OCI-LY7 (cell line): ENCODE measurements around the gene ZNF500. TPM values are rescaled to one million over a fixed set of nuclear protein-coding genes. Genes with fewer than 3 reads are reported as not detected.

Experiments
- BruUV-seq: library from RNA; stranded (reverse); fragments of 400-500 nt; replicated peaks from 2 replicates; lab custom pipeline; 2021; lab: Mats Ljungman, UMichigan
- CTCF ChIA-PET: fragments of 300-600 bp; sonication (Branson Sonifier 250); formaldehyde crosslinking; loops from one replicate; lab custom pipeline; 2022; ENCODE audit warnings: antibody characterized with exemption; ENCODE audit not compliant: unreplicated experiment; lab: Charles Lee
- POLR2A ChIA-PET: fragments of 300-600 bp; sonication (Branson Sonifier 250); formaldehyde crosslinking; loops from one replicate; lab custom pipeline; 2022; ENCODE audit warnings: antibody characterized with exemption; lab: Charles Lee
- DNase-seq: peaks from one replicate; pipeline ENCODE4 v3.0.0-alpha.2; 2015; ENCODE audit warnings: low spot score
- H2AFZ ChIP-seq: fragments of 200-600 bp; sonication (generic), shearing (Covaris generic); 2 replicates; pipeline ENCODE4 v1.6.1; 2014; ENCODE audit warnings: mild to moderate bottlenecking, antibody characterized with exemption, low read length, moderate library complexity
- H3K27ac ChIP-seq: fragments of 200-600 bp; sonication (generic); 2 replicates; pipeline ENCODE4 v1.5.1; 2014; ENCODE audit warnings: mixed run types, low read depth, mild to moderate bottlenecking, moderate library complexity, low read length, inconsistent platforms; ENCODE audit not compliant: poor library complexity, severe bottlenecking
- H3K36me3 ChIP-seq: fragments of 200-600 bp; sonication (generic); 2 replicates; pipeline ENCODE4 v1.6.1; 2014; ENCODE audit warnings: mild to moderate bottlenecking, antibody characterized with exemption, low read length, moderate library complexity, mixed read lengths; ENCODE audit not compliant: insufficient read depth
- H3K4me1 ChIP-seq: fragments of 200-600 bp; sonication (generic); 2 replicates; pipeline ENCODE4 v1.5.1; 2014; ENCODE audit warnings: mild to moderate bottlenecking, low read length; ENCODE audit not compliant: insufficient read depth, poor library complexity, severe bottlenecking
- H3K4me2 ChIP-seq: fragments of 200-600 bp; sonication (generic); 2 replicates; pipeline ENCODE4 v1.6.1; 2014; ENCODE audit warnings: mild to moderate bottlenecking, low read length
- H3K4me3 ChIP-seq: fragments of 200-600 bp; sonication (generic); 2 replicates; pipeline ENCODE4 v1.5.1; 2014; ENCODE audit warnings: mild to moderate bottlenecking, low read depth, low read length; ENCODE audit not compliant: poor library complexity, severe bottlenecking
- H3K79me2 ChIP-seq: fragments of 200-600 bp; sonication (generic); 2 replicates; pipeline ENCODE4 v1.6.1; 2016; ENCODE audit warnings: low read depth, mild to moderate bottlenecking, low read length, moderate library complexity, mixed read lengths; ENCODE audit not compliant: insufficient read depth
- H3K9me2 ChIP-seq: fragments of 200-600 bp; sonication (generic); 2 replicates; pipeline ENCODE4 v1.6.1; 2016; ENCODE audit warnings: mild to moderate bottlenecking, low read length, mixed read lengths; ENCODE audit not compliant: insufficient read depth
- H3K9me3 ChIP-seq: fragments of 200-600 bp; sonication (generic); 2 replicates; pipeline ENCODE4 v1.6.1; 2014; ENCODE audit warnings: mild to moderate bottlenecking, mixed run types, low read length, mixed read lengths
- H4K20me1 ChIP-seq: fragments of 200-600 bp; sonication (generic); 2 replicates; pipeline ENCODE4 v1.6.1; 2014; ENCODE audit warnings: mild to moderate bottlenecking, antibody characterized with exemption, low read length, moderate library complexity, mixed read lengths; ENCODE audit not compliant: insufficient read depth
- EZH2phosphoT487 ChIP-seq: fragments of 200-600 bp; sonication (generic); IDR thresholded peaks from 2 replicates; pipeline ENCODE4 v1.6.1; 2018; ENCODE audit warnings: low read depth, borderline replicate concordance, mild to moderate bottlenecking, mixed run types, antibody characterized with exemption, low read length, moderate library complexity, mixed read lengths
- intact Hi-C: fragments of 100-400 bp; cut with micrococcal nuclease; formaldehyde crosslinking; loops from one replicate; pipeline ENCODE4 v1.10.0; 2022; ENCODE audit not compliant: unreplicated experiment
- total RNA-seq, 2 experiments: library from RNA; depleted of rRNA in 1 of 2; stranded (reverse); fragments of >200 nt in 1 of 2; shearing (Covaris generic) in 1 of 2; gene quantifications; 2 replicates each; pipeline ENCODE4 v1.2.3, GENCODE V29; 2014 to 2022
- TF ChIP-seq, protein P1 (sequence below): fragments of 200-600 bp; sonication (generic); conservative IDR thresholded peaks from 2 replicates; pipeline ENCODE4 v1.5.1; 2014; ENCODE audit warnings: mild to moderate bottlenecking, antibody characterized with exemption, low read length, moderate library complexity, mixed read lengths

Gene ZNF500
- total RNA-seq, 2 experiments from 2014 or later = 16.1 to 23.9 TPM

DNA sequence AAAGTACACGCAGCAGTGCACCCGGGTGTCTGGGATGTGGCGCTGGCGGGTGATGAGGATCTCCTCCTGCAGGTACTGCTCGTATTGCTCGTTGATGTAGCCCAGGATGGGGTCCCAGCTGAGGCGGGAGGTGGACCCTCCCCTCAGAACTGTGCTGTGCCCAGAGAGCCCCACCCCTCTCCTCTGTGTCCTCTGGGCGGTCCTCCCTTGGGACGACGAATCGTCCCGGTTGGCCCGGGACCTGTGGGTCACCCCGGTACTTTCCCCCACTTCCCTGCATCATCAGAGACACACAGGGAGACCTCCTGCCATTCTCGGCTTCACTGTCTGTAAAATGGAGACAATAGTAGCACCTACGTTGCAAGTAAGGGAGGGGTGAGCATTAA, 17.0 kb upstream of the ZNF500 start:
- no peaks in the 10 kb centered on the region for H3K4me1 ChIP-seq
- TF ChIP-seq, protein P1, sequence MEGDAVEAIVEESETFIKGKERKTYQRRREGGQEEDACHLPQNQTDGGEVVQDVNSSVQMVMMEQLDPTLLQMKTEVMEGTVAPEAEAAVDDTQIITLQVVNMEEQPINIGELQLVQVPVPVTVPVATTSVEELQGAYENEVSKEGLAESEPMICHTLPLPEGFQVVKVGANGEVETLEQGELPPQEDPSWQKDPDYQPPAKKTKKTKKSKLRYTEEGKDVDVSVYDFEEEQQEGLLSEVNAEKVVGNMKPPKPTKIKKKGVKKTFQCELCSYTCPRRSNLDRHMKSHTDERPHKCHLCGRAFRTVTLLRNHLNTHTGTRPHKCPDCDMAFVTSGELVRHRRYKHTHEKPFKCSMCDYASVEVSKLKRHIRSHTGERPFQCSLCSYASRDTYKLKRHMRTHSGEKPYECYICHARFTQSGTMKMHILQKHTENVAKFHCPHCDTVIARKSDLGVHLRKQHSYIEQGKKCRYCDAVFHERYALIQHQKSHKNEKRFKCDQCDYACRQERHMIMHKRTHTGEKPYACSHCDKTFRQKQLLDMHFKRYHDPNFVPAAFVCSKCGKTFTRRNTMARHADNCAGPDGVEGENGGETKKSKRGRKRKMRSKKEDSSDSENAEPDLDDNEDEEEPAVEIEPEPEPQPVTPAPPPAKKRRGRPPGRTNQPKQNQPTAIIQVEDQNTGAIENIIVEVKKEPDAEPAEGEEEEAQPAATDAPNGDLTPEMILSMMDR = no peak
- TF ChIP-seq EZH2phosphoT487 = no peak
- no peak overlapping the region for H3K4me2 ChIP-seq
- no peaks in the 10 kb centered on the region for H3K79me2 ChIP-seq
- ChIA-PET CTCF (no interaction called here), POLR2A (no interaction called here)
- no peaks in the 10 kb centered on the region for H3K36me3 ChIP-seq
- intact Hi-C loops = no loop called here
- no peak overlapping the region for H3K27ac ChIP-seq
- no peaks in the 10 kb centered on the region for H3K9me2 ChIP-seq
- H3K4me3 ChIP-seq = no peak overlapping the region
- no TSS peak for BruUV-seq
- no peaks in the 10 kb centered on the region for H3K9me3 ChIP-seq
- no peak overlapping the region for H2AFZ ChIP-seq
- DNase-seq = no peak
- no peaks in the 10 kb centered on the region for H4K20me1 ChIP-seq

DNA sequence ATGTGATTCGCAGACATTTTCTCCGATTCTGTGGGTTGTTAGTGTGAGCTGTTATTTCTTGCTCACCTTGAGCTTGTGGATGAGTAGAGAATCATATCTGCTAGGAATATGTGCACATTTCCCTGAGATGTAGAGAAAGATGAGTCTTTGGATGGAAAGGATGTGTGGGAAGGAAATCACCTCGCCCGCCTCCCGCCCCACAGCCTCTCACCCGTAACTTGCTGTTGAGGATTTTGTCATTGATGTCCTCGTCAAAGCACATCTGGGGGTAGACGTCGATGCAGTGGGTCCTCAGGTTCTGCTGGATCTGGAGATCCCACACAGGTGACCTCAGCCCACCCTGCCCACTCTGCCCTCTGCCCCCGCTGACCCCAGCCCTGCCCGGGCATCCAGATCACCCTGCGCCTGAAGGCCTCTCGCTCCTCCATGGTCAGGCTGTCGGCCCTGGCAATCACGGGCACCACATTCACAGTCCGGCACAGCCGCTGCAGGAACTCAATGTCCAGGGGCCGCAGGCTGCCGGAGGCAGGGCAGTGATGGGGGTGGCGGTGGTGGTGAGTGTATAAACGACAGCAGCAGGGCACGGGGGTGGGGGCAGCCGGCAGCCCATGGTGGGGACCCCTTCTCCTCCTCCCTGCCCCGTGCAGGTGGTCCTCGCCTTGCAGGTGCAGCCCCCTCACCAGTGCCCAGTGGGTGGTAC, 16.4 kb upstream of the ZNF500 start:
- Histone ChIP-seq H3K4me2 (no peak overlapping the region), H3K9me2 (no peaks in the 10 kb centered on the region), H3K27ac (no peak overlapping the region), H3K4me1 (no peaks in the 10 kb centered on the region), H3K4me3 (no peak overlapping the region), H3K9me3 (no peaks in the 10 kb centered on the region), H4K20me1 (no peaks in the 10 kb centered on the region), H3K79me2 (no peaks in the 10 kb centered on the region), H3K36me3 (no peaks in the 10 kb centered on the region), H2AFZ (no peak overlapping the region)
- TF ChIP-seq EZH2phosphoT487 = no peak
- TF ChIP-seq, protein P1 = no peak
- DNase-seq = no peak
- BruUV-seq = no TSS peak
- CTCF ChIA-PET = no interaction called here
- POLR2A ChIA-PET = no interaction called here
- intact Hi-C loops = no loop called here

DNA sequence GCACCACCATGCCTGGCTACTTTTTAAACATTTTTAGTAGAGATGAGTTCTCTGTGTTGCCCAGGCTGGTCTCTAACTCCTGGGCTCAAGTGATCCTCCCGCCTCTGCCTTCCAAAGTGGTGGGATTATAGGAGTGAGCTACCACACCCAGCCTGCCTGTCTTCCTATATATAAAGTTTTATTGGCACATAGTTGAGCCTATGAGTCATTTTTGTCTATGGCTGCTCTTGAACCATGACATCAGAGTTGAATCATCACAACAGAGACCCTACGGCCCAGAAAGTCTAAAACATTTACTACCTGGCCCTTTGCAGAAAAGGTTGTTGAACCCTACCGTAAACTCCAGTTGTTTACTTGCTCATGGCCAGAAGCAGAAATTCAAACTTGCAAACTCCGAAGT, 13.3 kb upstream of the ZNF500 start:
- TF ChIP-seq, protein P1 = no peak
- no peak for TF ChIP-seq EZH2phosphoT487
- Histone ChIP-seq H3K36me3 (no peaks in the 10 kb centered on the region), H2AFZ (no peak overlapping the region), H3K27ac (no peak overlapping the region), H3K9me2 (no peaks in the 10 kb centered on the region), H3K4me2 (no peak overlapping the region), H3K4me1 (no peaks in the 10 kb centered on the region), H3K79me2 (no peaks in the 10 kb centered on the region), H4K20me1 (no peaks in the 10 kb centered on the region), H3K9me3 (no peaks in the 10 kb centered on the region), H3K4me3 (no peak overlapping the region)
- intact Hi-C loops = no loop called here
- POLR2A ChIA-PET = interaction anchor here (0.6 kb wide), 1 partner anchor 8 kb away, joined by 3 read pairs; no protein-coding TSS in a partner anchor
- no TSS peak for BruUV-seq
- CTCF ChIA-PET = no interaction called here
- no peak for DNase-seq
